Measurements from ENCODE around the gene ASB18. TPM values are rescaled to one million over a fixed set of nuclear protein-coding genes. Genes with fewer than 3 reads are reported as not detected.

The ASB18 gene
- total and polyA plus RNA-seq, 8 donors, result not detected

DNA sequence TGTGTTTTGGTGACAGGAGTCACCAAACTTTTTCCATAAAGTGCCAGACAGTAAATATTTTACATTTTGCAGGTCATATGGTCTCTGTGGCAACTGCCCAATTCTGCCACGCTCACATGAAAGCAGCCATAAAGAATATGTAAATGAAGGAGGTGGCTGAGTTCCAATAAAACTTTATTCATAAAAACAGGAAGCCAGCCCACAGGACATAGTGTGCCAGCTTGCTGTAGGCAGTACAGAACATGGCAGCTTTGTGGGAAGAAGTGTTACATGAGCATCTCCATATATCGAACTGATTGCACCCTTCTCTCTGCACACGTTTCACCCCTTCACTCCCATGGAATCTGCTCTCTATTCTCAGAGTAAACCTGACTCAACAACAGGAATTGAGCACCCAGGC is 10.2 kb downstream of the ASB18 start:
- Histone ChIP-seq H3K4me3 (no peak overlapping the region), H3K4me1 (no peaks in the 10 kb centered on the region), H3K27me3 (peaks cover 0 to 57% (median 13%) of the 10 kb centered on the region in 3 donors), H3K27ac (no peak overlapping the region), H3K9me3 (no peaks in the 10 kb centered on the region), H3K36me3 (no peaks in the 10 kb centered on the region)
- WGBS, 5 donors, result 76 to 87% (median 80%) methylated on average over 3 of the region's 3 CpGs
- no peak for TF ChIP-seq POLR2AphosphoS5 (IDR thresholded peaks at IDR 0.05)
- intact Hi-C loops (cut with DNase I; ENCODE audit: low total_unique reads), result no loop called here
- DNase-seq, result no peak

DNA sequence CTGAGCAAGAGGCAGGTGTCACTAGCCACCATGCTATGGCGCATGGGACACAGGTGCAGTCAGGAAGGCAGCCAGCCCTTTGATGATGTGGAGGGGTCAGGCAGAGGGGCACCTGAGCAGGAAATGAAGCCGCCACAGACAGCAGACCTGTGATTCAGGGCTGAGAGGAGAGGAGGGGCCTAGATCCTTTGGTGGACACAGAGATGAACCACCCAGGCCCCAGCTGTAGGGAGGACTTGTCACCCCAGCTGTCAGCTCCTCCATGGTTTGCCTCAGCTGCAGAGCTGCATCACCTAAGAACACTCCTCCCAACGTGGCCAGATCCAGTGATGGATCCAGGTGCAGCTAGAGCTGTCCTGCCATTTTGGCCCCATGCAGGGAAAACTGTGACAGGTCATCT is 11.6 kb downstream of the ASB18 start:
- H3K27me3 ChIP-seq, result peaks cover 0 to 57% (median 13%) of the 10 kb centered on the region in 3 donors
- no peak overlapping the region for H3K27ac ChIP-seq
- no peak for DNase-seq
- WGBS, 5 donors, result 60 to 83% (median 68%) methylated on average over 2 to 3 of the region's 3 CpGs
- TF ChIP-seq POLR2AphosphoS5 (IDR thresholded peaks at IDR 0.05) (no peak), EP300 (IDR thresholded peaks at IDR 0.05) (no peak)
- TF ChIP-seq, protein P1, sequence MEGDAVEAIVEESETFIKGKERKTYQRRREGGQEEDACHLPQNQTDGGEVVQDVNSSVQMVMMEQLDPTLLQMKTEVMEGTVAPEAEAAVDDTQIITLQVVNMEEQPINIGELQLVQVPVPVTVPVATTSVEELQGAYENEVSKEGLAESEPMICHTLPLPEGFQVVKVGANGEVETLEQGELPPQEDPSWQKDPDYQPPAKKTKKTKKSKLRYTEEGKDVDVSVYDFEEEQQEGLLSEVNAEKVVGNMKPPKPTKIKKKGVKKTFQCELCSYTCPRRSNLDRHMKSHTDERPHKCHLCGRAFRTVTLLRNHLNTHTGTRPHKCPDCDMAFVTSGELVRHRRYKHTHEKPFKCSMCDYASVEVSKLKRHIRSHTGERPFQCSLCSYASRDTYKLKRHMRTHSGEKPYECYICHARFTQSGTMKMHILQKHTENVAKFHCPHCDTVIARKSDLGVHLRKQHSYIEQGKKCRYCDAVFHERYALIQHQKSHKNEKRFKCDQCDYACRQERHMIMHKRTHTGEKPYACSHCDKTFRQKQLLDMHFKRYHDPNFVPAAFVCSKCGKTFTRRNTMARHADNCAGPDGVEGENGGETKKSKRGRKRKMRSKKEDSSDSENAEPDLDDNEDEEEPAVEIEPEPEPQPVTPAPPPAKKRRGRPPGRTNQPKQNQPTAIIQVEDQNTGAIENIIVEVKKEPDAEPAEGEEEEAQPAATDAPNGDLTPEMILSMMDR (IDR thresholded peaks at IDR 0.05), result no peak
- H3K4me3 ChIP-seq, result no peak overlapping the region
- no peaks in the 10 kb centered on the region for H3K9me3 ChIP-seq
- intact Hi-C loops (cut with DNase I; ENCODE audit: low total_unique reads), result no loop called here
- H3K4me1 ChIP-seq, result no peaks in the 10 kb centered on the region
- H3K36me3 ChIP-seq, result no peaks in the 10 kb centered on the region

DNA sequence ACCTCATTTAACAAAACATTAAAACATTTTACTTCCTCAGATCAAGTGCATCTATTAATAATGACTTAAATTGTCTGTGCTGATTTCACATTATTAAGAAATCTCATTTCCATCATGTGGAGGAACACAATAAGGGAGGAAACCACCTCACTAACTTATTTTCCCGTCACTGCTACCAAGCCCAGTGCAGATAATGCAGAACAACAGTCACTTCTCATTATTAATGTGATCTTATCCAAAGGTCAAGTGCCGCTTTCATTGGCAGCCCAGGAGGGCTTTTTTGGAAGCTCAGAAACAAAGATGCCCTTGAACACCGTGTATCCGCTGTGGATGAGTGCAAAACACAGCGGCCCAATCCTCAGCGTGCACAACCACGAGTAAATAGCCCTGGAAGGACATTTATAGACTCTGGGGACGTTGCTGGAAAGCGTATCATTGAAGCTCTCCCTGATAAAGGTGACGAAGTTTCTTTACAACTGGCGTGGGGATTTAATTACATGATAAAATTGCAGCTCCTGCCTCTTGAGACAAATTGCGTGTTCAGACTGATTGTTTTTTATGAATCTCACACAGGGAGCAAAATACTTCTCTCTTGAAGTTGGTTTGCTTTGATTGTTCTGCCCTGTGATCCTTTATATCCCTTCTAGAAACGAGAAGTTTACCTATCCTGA is 13.2 kb downstream of the ASB18 start:
- intact Hi-C loops (cut with DNase I; ENCODE audit: low total_unique reads), result no loop called here
- DNase-seq, result no peak
- H3K4me1 ChIP-seq, result no peaks in the 10 kb centered on the region
- no peak overlapping the region for H3K4me3 ChIP-seq
- TF ChIP-seq POLR2A (IDR thresholded peaks at IDR 0.05) (no peak), POLR2AphosphoS5 (IDR thresholded peaks at IDR 0.05) (no peak), EP300 (IDR thresholded peaks at IDR 0.05) (no peak)
- TF ChIP-seq, protein P1 (IDR thresholded peaks at IDR 0.05), result no peak
- H3K27me3 ChIP-seq, result peaks cover 0 to 45% (median 7%) of the 10 kb centered on the region in 3 donors
- WGBS, 5 donors, result 32 to 47% (median 40%) methylated on average over 13 of the region's 13 CpGs
- H3K27ac ChIP-seq, result no peak overlapping the region
- no peaks in the 10 kb centered on the region for H3K9me3 ChIP-seq
- H3K36me3 ChIP-seq, result no peaks in the 10 kb centered on the region

DNA sequence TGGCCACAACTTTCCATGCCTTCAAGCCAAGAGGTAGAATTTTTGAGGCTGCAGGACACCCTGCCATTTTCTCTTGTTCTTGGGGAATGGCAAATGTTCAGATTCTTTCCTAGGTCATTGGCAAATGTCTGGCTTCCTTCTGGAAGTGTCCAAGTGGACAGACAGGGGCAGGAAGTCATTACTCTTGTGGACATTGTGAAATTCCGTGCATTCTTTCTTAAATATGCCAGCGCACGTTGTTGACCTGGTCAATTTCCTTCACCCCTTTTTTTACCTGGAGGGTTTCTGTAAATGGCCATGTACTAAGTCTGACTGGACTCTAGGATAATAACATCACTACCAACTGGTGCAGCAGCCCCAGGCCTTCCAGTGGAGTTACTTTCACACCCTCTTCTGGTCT is 13.9 kb downstream of the ASB18 start:
- no peak overlapping the region for H3K27ac ChIP-seq
- TF ChIP-seq POLR2A (IDR thresholded peaks at IDR 0.05), result no peak
- no peak for TF ChIP-seq EP300 (IDR thresholded peaks at IDR 0.05)
- TF ChIP-seq POLR2AphosphoS5 (IDR thresholded peaks at IDR 0.05), result no peak
- TF ChIP-seq, protein P1 (IDR thresholded peaks at IDR 0.05), result no peak
- H3K36me3 ChIP-seq, result no peaks in the 10 kb centered on the region
- H3K27me3 ChIP-seq, result peaks cover 0 to 49% (median 7%) of the 10 kb centered on the region in 3 donors
- intact Hi-C loops (cut with DNase I; ENCODE audit: low total_unique reads), result no loop called here
- no peak overlapping the region for H3K4me3 ChIP-seq
- no peak for DNase-seq
- whole genome bisulfite sequencing, 5 donors, result 30 to 49% (median 44%) methylated on average over 3 of the region's 3 CpGs
- H3K4me1 ChIP-seq, result no peaks in the 10 kb centered on the region
- H3K9me3 ChIP-seq, result no peaks in the 10 kb centered on the region

DNA sequence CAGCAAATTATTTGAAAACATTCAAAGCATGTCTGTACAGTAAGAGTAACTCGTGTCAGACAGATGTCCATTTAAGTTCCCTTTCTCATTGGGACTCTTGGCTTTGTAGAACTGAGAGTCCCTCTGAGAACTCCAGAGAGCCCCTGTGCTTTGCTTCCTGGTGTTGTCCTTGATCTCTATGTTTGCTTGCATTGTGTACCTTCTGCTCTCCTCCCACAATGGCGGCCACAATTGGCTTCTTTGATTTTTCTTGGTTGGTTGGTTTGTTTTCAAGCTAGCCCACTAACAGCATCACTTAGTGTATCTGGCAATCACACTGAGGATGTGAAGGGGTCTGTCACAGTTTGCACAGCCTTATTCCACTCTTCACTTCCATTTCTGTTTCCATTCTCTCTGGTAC is 15.1 kb downstream of the ASB18 start:
- Histone ChIP-seq H3K27ac (no peak overlapping the region), H3K9me3 (no peaks in the 10 kb centered on the region), H3K27me3 (peaks cover 0 to 47% (median 7%) of the 10 kb centered on the region in 3 donors), H3K36me3 (no peaks in the 10 kb centered on the region), H3K4me1 (no peaks in the 10 kb centered on the region), H3K4me3 (no peak overlapping the region)
- 58 to 78% (median 65%) methylated on average over 2 of the region's 2 CpGs for WGBS, 5 donors
- intact Hi-C loops (cut with DNase I; ENCODE audit: low total_unique reads), result no loop called here
- no peak for DNase-seq
- no peak for TF ChIP-seq POLR2AphosphoS5 (IDR thresholded peaks at IDR 0.05)
- TF ChIP-seq, protein P1 (IDR thresholded peaks at IDR 0.05), result no peak
- TF ChIP-seq EP300 (IDR thresholded peaks at IDR 0.05), result no peak
- no peak for TF ChIP-seq POLR2A (IDR thresholded peaks at IDR 0.05)

All from stomach (tissue), 9 donors.